Umbilical cord (tissue), 2 donors: ENCODE data around the gene DAD1. TPM values are rescaled to one million over a fixed set of nuclear protein-coding genes. Genes with fewer than 3 reads are reported as not detected.

Source experiments
- DNase-seq: peaks from one replicate; pipeline ENCODE4 v3.0.0-alpha.2; 2015; ENCODE audit warnings: low spot score
- total RNA-seq: library from RNA; depleted of rRNA; stranded (reverse); fragments of >200 nt; gene quantifications from one replicate; pipeline ENCODE4 v1.2.3, GENCODE V29; 2014; ENCODE audit warnings: low replicate concordance; ENCODE audit not compliant: insufficient read depth

DAD1 gene
- total RNA-seq, 1 donor from 2014 or later = 160 TPM

DNA sequence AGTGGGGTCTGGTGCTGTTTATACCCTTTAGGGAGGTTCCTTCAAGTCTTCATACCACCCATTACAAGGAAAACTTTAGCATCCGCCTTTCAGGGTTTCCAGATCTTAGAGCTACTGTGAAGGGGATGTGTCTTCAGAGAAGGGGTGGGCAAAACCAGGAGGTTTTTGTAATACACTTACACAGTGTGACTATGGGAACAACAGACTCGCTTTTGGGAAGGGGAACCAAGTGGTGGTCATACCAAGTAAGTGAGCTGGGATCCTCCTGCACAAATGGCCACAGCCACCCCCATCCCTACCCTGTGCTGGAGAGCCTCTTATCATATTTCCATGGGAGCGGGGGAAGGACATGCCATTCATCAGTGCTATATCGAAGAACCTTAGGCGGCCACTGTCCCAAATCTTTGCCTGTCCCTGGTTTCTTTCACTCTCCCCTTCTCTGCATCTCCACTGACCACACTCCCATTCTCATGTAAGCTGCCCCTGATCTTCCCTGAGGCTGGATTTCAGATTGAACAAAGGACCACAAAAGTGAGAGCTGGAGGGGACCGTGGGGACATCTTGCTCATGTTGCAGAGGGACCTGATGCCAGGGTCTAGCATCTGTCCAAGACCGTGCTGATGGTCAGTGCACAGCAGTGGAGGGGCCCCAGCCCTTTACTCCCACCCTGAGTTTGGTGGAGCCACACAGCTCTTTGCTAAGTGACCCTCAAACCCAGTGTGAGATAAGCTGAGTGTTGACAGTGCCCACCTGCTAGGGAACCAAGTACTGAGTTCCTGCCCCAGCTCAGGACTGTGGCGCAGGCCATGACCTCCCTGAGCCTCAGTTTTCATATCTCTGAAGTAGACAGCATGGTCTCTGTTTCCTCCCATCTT, 51.4 kb downstream of the DAD1 start:
- DNase-seq = no peak

DNA sequence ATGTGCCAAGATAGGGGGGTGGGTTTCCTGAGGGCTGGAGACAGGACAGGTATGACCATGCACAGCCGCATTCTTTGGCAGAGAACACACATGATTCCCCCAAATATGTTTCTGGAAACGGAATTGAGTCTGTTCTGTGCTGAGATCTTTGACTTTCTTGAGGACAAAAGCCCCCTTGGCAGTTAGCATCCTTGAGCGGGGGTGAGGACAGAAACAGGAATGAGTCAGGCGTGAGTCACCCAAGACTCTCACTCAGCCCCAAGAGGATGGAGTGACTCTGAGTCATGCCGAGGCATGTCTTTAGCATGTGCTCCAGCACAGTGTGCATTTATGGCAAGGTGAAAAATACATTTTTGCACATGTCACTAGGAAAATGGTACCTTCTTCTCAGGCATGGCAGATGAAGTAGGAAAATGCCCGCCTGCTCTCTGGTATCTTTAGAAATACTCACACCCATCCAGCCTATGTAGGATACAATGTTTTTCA, 52.1 kb downstream of the DAD1 start:
- DNase-seq = peak; percentile 95

GRCh38 chr14:22535916-22536315, 53.1 kb downstream of the DAD1 start:
- no peak for DNase-seq

DNA sequence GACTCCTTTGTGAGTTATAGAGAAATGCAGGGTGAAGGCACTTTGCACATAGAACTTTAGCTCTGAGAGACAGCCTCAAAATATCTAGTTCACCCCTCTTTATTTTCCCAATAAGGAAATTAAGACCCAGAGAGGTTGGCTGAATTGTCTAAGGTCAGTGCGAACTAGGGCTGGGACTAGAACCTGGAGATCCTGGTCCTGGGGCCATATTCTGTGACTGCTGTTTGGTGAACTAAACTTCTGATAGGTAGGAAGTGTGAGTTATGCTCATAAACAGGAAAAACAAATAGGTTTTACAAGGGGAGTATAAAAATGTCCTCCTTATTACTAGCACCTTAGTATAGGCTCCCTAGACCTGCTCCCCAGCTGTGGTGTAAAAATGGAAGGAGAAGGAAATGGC, 53.9 kb downstream of the DAD1 start:
- no peak for DNase-seq

GRCh38 chr14:22534547-22534946, 54.5 kb downstream of the DAD1 start:
- no peak for DNase-seq

DNA sequence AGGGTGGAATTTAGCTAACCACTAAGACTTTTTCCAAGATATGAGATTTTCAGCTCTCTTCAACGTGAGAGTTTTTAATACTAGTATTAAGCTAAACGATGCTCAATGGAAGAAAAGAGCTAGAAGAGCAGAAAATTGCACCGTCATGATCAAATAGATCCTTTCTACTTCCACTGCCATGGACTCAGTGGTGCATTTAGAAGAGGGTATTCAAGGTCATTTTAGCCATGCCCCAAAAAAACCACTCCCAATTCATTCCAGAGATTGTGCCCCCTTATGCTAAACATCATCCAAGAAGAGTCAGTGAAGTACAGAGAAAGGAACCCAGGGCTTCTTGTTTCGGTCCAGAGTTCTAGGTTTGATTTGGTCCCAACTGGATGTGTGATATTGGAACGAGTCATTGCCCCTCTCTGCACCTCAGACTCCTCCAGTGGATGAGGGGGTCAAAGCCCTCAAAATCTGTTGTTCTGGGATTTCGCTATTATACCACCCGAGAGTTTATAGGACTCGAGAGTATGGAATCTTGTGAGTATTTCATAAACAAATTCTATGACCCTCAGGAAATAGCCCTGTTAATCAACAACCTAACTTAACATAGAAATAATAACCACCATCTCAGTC, 55.2 kb downstream of the DAD1 start:
- DNase-seq = no peak

- DNase-seq = no peak
These were observed 55.8 kb downstream of the DAD1 start for GRCh38 chr14:22533057-22533704.

- DNase-seq = no peak
These were observed 56.5 kb downstream of the DAD1 start for GRCh38 chr14:22532345-22533056.

- DNase-seq = no peak
These were observed 57.3 kb downstream of the DAD1 start for GRCh38 chr14:22531451-22532344.

GRCh38 chr14:22530127-22530526, 58.9 kb downstream of the DAD1 start:
- DNase-seq = no peak

DNA sequence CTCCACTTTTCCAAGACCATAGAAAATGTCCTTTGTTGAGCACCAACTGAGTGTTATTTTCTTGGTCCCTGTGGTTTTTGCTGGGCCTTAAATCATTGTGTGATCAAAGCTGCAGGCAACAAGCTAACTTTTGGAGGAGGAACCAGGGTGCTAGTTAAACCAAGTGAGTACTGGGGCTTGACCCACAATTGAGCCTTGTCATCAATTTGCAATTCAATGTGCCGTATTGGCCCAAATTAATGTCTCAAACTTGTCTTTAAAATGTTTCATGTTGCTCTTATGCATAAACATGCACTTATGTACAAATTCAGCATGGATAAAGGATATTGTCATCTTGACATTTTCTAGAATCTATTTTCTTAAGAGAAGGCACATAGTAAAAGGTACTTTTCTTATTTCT, 62.3 kb downstream of the DAD1 start:
- no peak for DNase-seq

GRCh38 chr14:22526218-22526617, 62.8 kb downstream of the DAD1 start:
- DNase-seq = no peak

DNA sequence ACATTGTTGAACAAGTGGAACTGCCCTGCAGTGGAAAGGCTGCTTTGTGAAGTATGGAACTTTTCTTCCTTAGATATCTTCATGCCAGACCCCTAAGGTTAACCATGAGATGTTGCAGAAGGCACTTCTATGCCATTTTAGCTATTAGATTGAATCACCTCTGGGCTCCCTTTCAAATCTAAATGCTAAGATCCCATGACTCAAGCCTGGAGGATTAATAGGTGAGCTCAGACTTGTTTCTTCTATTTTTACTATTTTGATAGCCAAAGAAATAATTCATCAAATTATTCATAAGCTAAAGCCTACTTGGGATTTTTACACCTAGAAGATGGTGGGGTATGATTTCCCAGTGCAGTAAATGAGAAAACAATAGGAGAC, 64.3 kb downstream of the DAD1 start:
- no peak for DNase-seq

DNA sequence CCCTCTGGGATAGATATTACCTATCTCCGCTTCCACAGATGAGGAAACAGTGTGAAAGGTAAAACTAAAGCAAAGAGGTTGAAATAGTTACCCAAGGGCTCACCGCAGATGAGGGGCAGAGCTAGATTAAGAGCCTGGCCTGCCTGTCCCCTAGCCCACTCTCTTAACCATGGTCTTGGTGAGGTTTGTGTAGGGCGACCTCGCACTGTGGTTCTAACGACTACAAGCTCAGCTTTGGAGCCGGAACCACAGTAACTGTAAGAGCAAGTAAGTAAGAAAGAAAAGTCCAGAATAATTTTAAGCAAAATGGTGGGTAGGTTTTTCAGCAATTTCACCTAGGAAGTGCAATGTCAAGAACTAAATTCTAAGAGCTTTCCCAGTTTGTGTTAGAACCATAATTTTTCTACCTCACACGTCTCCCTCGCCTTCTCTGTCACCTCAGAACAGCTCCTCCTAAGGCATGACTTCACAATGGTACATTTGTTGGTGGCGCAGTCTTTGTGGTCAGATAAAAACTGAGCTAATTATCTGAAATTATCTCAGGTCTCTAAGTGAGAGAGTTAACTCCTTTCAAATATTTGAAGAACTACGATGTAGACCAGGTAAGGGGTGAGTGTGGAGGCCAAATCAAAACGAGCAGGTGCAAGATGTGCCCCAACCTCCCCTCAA, 64.8 kb downstream of the DAD1 start:
- no peak for DNase-seq

DNA sequence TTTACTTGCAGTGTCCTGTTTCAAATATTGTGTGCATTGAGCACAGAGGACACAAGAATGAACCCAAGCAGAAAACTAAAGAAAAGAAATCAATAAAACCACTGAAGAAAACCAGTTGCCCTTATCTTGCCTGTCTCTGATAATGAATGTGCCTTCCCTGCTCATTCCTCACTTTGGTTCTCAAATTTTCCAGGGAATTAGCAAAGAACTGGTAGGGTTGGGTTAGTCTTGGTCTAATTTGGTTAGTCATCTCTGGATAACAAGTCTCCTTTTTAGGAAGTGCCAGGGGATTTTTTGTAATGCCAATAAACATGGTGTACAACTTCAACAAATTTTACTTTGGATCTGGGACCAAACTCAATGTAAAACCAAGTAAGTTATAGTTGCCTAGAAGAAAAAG, 65.7 kb downstream of the DAD1 start:
- no peak for DNase-seq

- DNase-seq = no peak
These were observed 66.5 kb downstream of the DAD1 start for GRCh38 chr14:22522466-22522957.

- DNase-seq = no peak
These were observed 67.4 kb downstream of the DAD1 start for GRCh38 chr14:22521449-22522239.

DNA sequence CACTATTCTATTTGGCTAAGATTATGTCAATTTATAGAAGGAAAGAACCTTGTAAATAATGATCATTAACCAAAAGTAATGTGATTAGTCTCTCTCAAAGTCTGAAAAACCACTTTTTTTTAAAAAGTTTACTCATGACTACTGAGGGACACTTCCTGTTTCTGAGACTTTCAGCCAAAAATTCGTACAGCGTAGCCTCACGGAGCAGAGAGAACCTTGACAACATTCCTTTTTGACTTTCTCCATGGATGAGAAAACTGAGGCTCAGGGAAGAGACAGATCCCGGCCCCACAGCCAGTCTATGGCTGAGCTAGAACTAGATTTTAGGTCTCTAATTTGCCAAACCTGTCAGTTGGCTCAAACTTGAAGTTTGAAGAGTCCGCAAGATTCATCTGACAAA, 68.2 kb downstream of the DAD1 start:
- no peak for DNase-seq
